DND-41 (cell line): Measurements from ENCODE around the gene TMEM198.

Experiments used
- ATAC-seq: fragments of 200-7000 bp; cut with Tn5 transposase; 3 replicates; pipeline ENCODE4 v1.9.1; 2021; ENCODE audit warnings: low read depth; ENCODE audit not compliant: insufficient read depth
- DNase-seq: peaks from one replicate; pipeline ENCODE4 v3.0.0-alpha.2; 2020
- H2AFZ ChIP-seq: 2 replicates; pipeline ENCODE4 v1.6.0; 2012; ENCODE audit warnings: low read depth, low read length
- H3K27ac ChIP-seq: 2 replicates; pipeline ENCODE4 v1.5.1; 2012; ENCODE audit warnings: low read length, inconsistent platforms
- H3K27me3 ChIP-seq: fragments of 200-600 bp; sonication (generic); 2 replicates; pipeline ENCODE4 v1.6.0; 2012; ENCODE audit warnings: low read length, mild to moderate bottlenecking, inconsistent platforms; ENCODE audit not compliant: insufficient read depth, poor library complexity
- H3K36me3 ChIP-seq: 2 replicates; pipeline ENCODE4 v1.5.1; 2012; ENCODE audit warnings: low read length, inconsistent platforms; ENCODE audit not compliant: insufficient read depth
- H3K4me1 ChIP-seq: 2 replicates; pipeline ENCODE4 v1.5.1; 2012; ENCODE audit warnings: mild to moderate bottlenecking, low read length; ENCODE audit not compliant: insufficient read depth
- H3K4me2 ChIP-seq: 2 replicates; pipeline ENCODE4 v1.6.0; 2012; ENCODE audit warnings: mild to moderate bottlenecking, moderate library complexity, low read length, inconsistent platforms; ENCODE audit not compliant: insufficient read depth
- H3K4me3 ChIP-seq, 2 experiments: fragments of 200-600 bp in 1 of 2; shearing (Covaris generic) in 1 of 2; 2 replicates each; pipeline ENCODE4 v1.5.1; 2012 to 2016; ENCODE audit warnings: inconsistent platforms in 2 of 2, low read length in 2 of 2, mild to moderate bottlenecking in 2 of 2, low read depth in 1 of 2, moderate library complexity in 1 of 2
- H3K79me2 ChIP-seq: 2 replicates; pipeline ENCODE4 v1.6.0; 2012; ENCODE audit warnings: low read length, inconsistent platforms; ENCODE audit not compliant: insufficient read depth
- H3K9ac ChIP-seq: 2 replicates; pipeline ENCODE4 v1.6.0; 2012; ENCODE audit warnings: low read depth, mild to moderate bottlenecking, inconsistent platforms, low read length, moderate library complexity
- H3K9me3 ChIP-seq: 2 replicates; pipeline ENCODE4 v1.5.1; 2012; ENCODE audit warnings: low read length, moderate library complexity, mild to moderate bottlenecking, inconsistent platforms; ENCODE audit not compliant: insufficient read depth, severe bottlenecking
- H4K20me1 ChIP-seq: 2 replicates; pipeline ENCODE4 v1.6.0; 2012; ENCODE audit warnings: low read length; ENCODE audit not compliant: insufficient read depth
- CTCF ChIP-seq: IDR thresholded peaks from 2 replicates; pipeline ENCODE4 v1.5.1; 2012; ENCODE audit warnings: borderline replicate concordance, low read length, moderate library complexity, mild to moderate bottlenecking; ENCODE audit not compliant: poor library complexity, severe bottlenecking; ENCODE audit errors: extremely low read depth
- EZH2 ChIP-seq: IDR thresholded peaks from 3 replicates; pipeline ENCODE4 v1.6.1; 2012; ENCODE audit warnings: borderline replicate concordance, low read depth, mild to moderate bottlenecking, moderate library complexity, low read length, inconsistent platforms; ENCODE audit not compliant: severe bottlenecking

TMEM198 gene

GRCh38 chr2:219554350-219554749 is 10.5 kb downstream of the TMEM198 start:
- H4K20me1 ChIP-seq: no peaks in the 10 kb centered on the region
- ATAC-seq (no peak), DNase-seq (no peak)
- H3K27me3 ChIP-seq: no peaks in the 10 kb centered on the region
- no peak for TF ChIP-seq EZH2
- TF ChIP-seq CTCF: no peak
- H3K4me2 ChIP-seq: no peak overlapping the region
- no peaks in the 10 kb centered on the region for H3K36me3 ChIP-seq
- H3K79me2 ChIP-seq: no peaks in the 10 kb centered on the region
- no peak overlapping the region for H2AFZ ChIP-seq
- H3K27ac ChIP-seq: no peak overlapping the region
- no peaks in the 10 kb centered on the region for H3K9me3 ChIP-seq
- no peak overlapping the region for H3K4me3 ChIP-seq
- H3K9ac ChIP-seq: no peak overlapping the region
- H3K4me1 ChIP-seq: no peaks in the 10 kb centered on the region

GRCh38 chr2:219555956-219556355 is 12.1 kb downstream of the TMEM198 start:
- no peaks in the 10 kb centered on the region for H3K27me3 ChIP-seq
- no peak overlapping the region for H3K27ac ChIP-seq
- DNase-seq (no peak), ATAC-seq (no peak)
- H4K20me1 ChIP-seq: no peaks in the 10 kb centered on the region; the same call in 1 of the 2 replicates
- no peaks in the 10 kb centered on the region for H3K79me2 ChIP-seq
- no peak overlapping the region for H3K4me3 ChIP-seq
- H2AFZ ChIP-seq: no peak overlapping the region
- H3K4me2 ChIP-seq: no peak overlapping the region
- H3K9me3 ChIP-seq: no peaks in the 10 kb centered on the region
- H3K36me3 ChIP-seq: no peaks in the 10 kb centered on the region
- H3K9ac ChIP-seq: no peak overlapping the region
- TF ChIP-seq EZH2: no peak
- TF ChIP-seq CTCF: no peak
- no peaks in the 10 kb centered on the region for H3K4me1 ChIP-seq

- TF ChIP-seq EZH2 (no peak), CTCF (no peak)
- DNase-seq: no peak
- no peak for ATAC-seq
- H3K27me3 ChIP-seq: no peaks in the 10 kb centered on the region
- no peaks in the 10 kb centered on the region for H3K36me3 ChIP-seq
- H3K79me2 ChIP-seq: no peaks in the 10 kb centered on the region
- no peak overlapping the region for H3K9ac ChIP-seq
- no peak overlapping the region for H2AFZ ChIP-seq
- no peak overlapping the region for H3K27ac ChIP-seq
- no peak overlapping the region for H3K4me2 ChIP-seq
- H3K4me3 ChIP-seq: no peak overlapping the region
- H4K20me1 ChIP-seq: no peaks in the 10 kb centered on the region; the same call in 1 of the 2 replicates
- H3K9me3 ChIP-seq: no peaks in the 10 kb centered on the region
- H3K4me1 ChIP-seq: no peaks in the 10 kb centered on the region
Measured at GRCh38 chr2:219556413-219556812, 12.6 kb downstream of the TMEM198 start.

- ATAC-seq: no peak
- Histone ChIP-seq H2AFZ (no peak overlapping the region), H3K4me1 (no peaks in the 10 kb centered on the region), H3K9ac (no peak overlapping the region), H3K27ac (no peak overlapping the region), H4K20me1 (no peaks in the 10 kb centered on the region; the same call in 1 of the 2 replicates), H3K4me2 (no peak overlapping the region), H3K4me3 (no peak overlapping the region), H3K9me3 (no peaks in the 10 kb centered on the region), H3K27me3 (no peaks in the 10 kb centered on the region), H3K36me3 (no peaks in the 10 kb centered on the region), H3K79me2 (no peaks in the 10 kb centered on the region)
- DNase-seq: no peak
- TF ChIP-seq EZH2: no peak
- no peak for TF ChIP-seq CTCF
Measured at GRCh38 chr2:219557320-219557719, 13.5 kb downstream of the TMEM198 start.
